Tibial nerve (tissue), 4 donors: Measurements from ENCODE around the gene CSNK1G2. TPM values are rescaled to one million over a fixed set of nuclear protein-coding genes. Genes with fewer than 3 reads are reported as not detected.
A peak's percentile ranks its signal among the peaks of the same experiment; 100 is the strongest.

ENCODE experiments used
- DNase-seq, 2 donors: peaks; one replicate each; pipeline ENCODE4 v3.0.0-alpha.2; 2019; ENCODE audit warnings: low spot score in 2 of 2
- H3K27ac ChIP-seq, 4 donors: fragments of 200-600 bp; sonication (generic) in 3 of 4; one replicate each; pipeline ENCODE4 v1.5.1; 2017 to 2019; ENCODE audit warnings: mild to moderate bottlenecking in 1 of 4
- H3K27me3 ChIP-seq, 2 donors: fragments of 200-600 bp; sonication (generic) in 1 of 2; one replicate each; pipeline versions ENCODE4 v1.5.1 to v1.6.0; 2017 to 2019
- H3K36me3 ChIP-seq, 3 donors: fragments of 200-600 bp; sonication (generic); one replicate each; pipeline ENCODE4 v1.5.1; 2018 to 2019
- H3K4me1 ChIP-seq, 4 donors: fragments of 200-600 bp; sonication (generic) in 3 of 4; one replicate each; pipeline ENCODE4 v1.5.1; 2017 to 2019
- H3K4me3 ChIP-seq, 4 donors: fragments of 200-600 bp; sonication (generic) in 3 of 4; one replicate each; pipeline ENCODE4 v1.5.1; 2017 to 2019; ENCODE audit warnings: mild to moderate bottlenecking in 1 of 4, moderate library complexity in 1 of 4
- H3K9me3 ChIP-seq, 4 donors: fragments of 200-600 bp; sonication (generic) in 3 of 4; one replicate each; pipeline ENCODE4 v1.5.1; 2017 to 2019
- CTCF ChIP-seq, 5 experiments: fragments of 200-600 bp in 3 of 5; fragments of 450-650 bp in 2 of 5; sonication (generic) in 3 of 5; IDR thresholded peaks; one replicate each; pipeline ENCODE4 v1.5.1; 2016 to 2019; ENCODE audit warnings: antibody characterized with exemption in 5 of 5, mild to moderate bottlenecking in 3 of 5, moderate library complexity in 2 of 5
- EP300 ChIP-seq, 2 donors: sonication (generic); formaldehyde crosslinking; IDR thresholded peaks; one replicate each; pipeline ENCODE4 v1.6.1; 2017; ENCODE audit warnings: antibody characterized with exemption in 2 of 2, mild to moderate bottlenecking in 1 of 2
- POLR2A ChIP-seq, 2 donors: fragments of 450-650 bp; IDR thresholded peaks; one replicate each; pipeline ENCODE4 v1.6.1; 2017; ENCODE audit warnings: antibody characterized with exemption in 2 of 2, mild to moderate bottlenecking in 2 of 2, moderate library complexity in 2 of 2
- WGBS, 2 donors: methylation state at CpG; one replicate each; pipeline ENCODE4 v1.1.5; 2018; 5-methylcytosine and 5-hydroxymethylcytosine counted together
- total RNA-seq, 4 donors: library from RNA; depleted of rRNA; stranded (reverse); fragments of >200 nt; gene quantifications; one replicate each; pipeline ENCODE4 v1.1.0, GENCODE V29; 2016

CSNK1G2 gene
- total RNA-seq, 4 donors from 2014 or later, result 38.9 to 132 (median 55.6) TPM

GRCh38 chr19:2011169-2011568 lies 70.2 kb downstream of the CSNK1G2 start:
- Histone ChIP-seq H3K27me3 (no peaks in the 10 kb centered on the region), H3K4me3 (no peak overlapping the region), H3K4me1 (peaks cover 0 to 28% (median 5%) of the 10 kb centered on the region in 4 donors), H3K9me3 (no peaks in the 10 kb centered on the region), H3K36me3 (peaks cover 0 to 42% (median 0%) of the 10 kb centered on the region in 3 donors), H3K27ac (no peak overlapping the region)
- TF ChIP-seq EP300 (IDR thresholded peaks at IDR 0.05) (no peak), CTCF (IDR thresholded peaks at IDR 0.05) (no peak), POLR2A (IDR thresholded peaks at IDR 0.05) (no peak)
- DNase-seq, result no peak
- 92 to 98% methylated on average over 12 of the region's 12 CpGs for WGBS, 2 donors

- Histone ChIP-seq H3K4me3 (no peak overlapping the region), H3K4me1 (peaks cover 0 to 36% (median 11%) of the 10 kb centered on the region in 4 donors), H3K27me3 (no peaks in the 10 kb centered on the region), H3K27ac (peak overlapping the region in 2 of 4 donors; percentile 75 to 89), H3K36me3 (peaks cover 0 to 42% (median 0%) of the 10 kb centered on the region in 3 donors), H3K9me3 (no peaks in the 10 kb centered on the region)
- DNase-seq, result no peak
- 66 to 78% methylated on average over 14 to 21 of the region's 21 CpGs for WGBS, 2 donors
- TF ChIP-seq POLR2A (IDR thresholded peaks at IDR 0.05), result no peak
- no peak for TF ChIP-seq EP300 (IDR thresholded peaks at IDR 0.05)
- TF ChIP-seq CTCF (IDR thresholded peaks at IDR 0.05), result no peak
Observed at GRCh38 chr19:2012941-2013682, 72.1 kb downstream of the CSNK1G2 start.

- no peak for DNase-seq
- Histone ChIP-seq H3K27ac (peak overlapping the region in 2 of 4 donors; percentile 75 to 89), H3K4me1 (peaks cover 0 to 36% (median 11%) of the 10 kb centered on the region in 4 donors), H3K4me3 (no peak overlapping the region), H3K9me3 (no peaks in the 10 kb centered on the region), H3K36me3 (peaks cover 0 to 42% (median 0%) of the 10 kb centered on the region in 3 donors), H3K27me3 (no peaks in the 10 kb centered on the region)
- no peak for TF ChIP-seq POLR2A (IDR thresholded peaks at IDR 0.05)
- TF ChIP-seq EP300 (IDR thresholded peaks at IDR 0.05), result no peak
- no peak for TF ChIP-seq CTCF (IDR thresholded peaks at IDR 0.05)
- WGBS, 2 donors, result 70 to 71% methylated on average over 6 of the region's 6 CpGs
Observed at GRCh38 chr19:2013683-2013961, 72.7 kb downstream of the CSNK1G2 start.

GRCh38 chr19:2014131-2014571 lies 73.2 kb downstream of the CSNK1G2 start:
- Histone ChIP-seq H3K4me3 (peak overlapping the region in 2 of 4 donors; percentile 67 to 82), H3K9me3 (no peaks in the 10 kb centered on the region), H3K4me1 (peaks cover 0 to 36% (median 12%) of the 10 kb centered on the region in 4 donors), H3K27ac (peak overlapping the region in 3 of 4 donors; percentile 74 to 89 (median 75)), H3K36me3 (peaks cover 0 to 41% (median 0%) of the 10 kb centered on the region in 3 donors), H3K27me3 (no peaks in the 10 kb centered on the region)
- TF ChIP-seq EP300 (IDR thresholded peaks at IDR 0.05) (no peak), POLR2A (IDR thresholded peaks at IDR 0.05) (no peak), CTCF (IDR thresholded peaks at IDR 0.05) (no peak)
- DNase-seq, result no peak
- 40 to 42% methylated on average over 5 of the region's 5 CpGs for WGBS, 2 donors
